HepG2 (cell line): Measurements from ENCODE around the gene APLNR. TPM values are rescaled to one million over a fixed set of nuclear protein-coding genes. Genes with fewer than 3 reads are reported as not detected.

Experiments
- ATAC-seq: fragments of 200-7000 bp; cut with Tn5 transposase; 3 replicates; pipeline ENCODE4 v1.9.1; 2020; ENCODE audit warnings: mild to moderate bottlenecking, moderate library complexity
- BruUV-seq: library from RNA; stranded (reverse); fragments of 400-500 nt; replicated peaks from 2 replicates; lab custom pipeline; 2021; lab: Mats Ljungman, UMichigan
- CTCF ChIA-PET: fragments of 300-600 bp; formaldehyde crosslinking; extraction: SDS; loops from one replicate; lab custom pipeline; 2021; ENCODE audit warnings: low total read pairs, inconsistent platforms, low intra/inter-chr PET ratio; lab: Yijun Ruan, JAX
- POLR2A ChIA-PET: fragments of 350-600 bp; sonication (Branson Sonifier 250); formaldehyde crosslinking; loops from one replicate; lab custom pipeline; 2020; ENCODE audit warnings: antibody characterized with exemption, inconsistent platforms; lab: Yijun Ruan, JAX
- DNase-seq: peaks from one replicate; pipeline ENCODE4 v3.0.0-alpha.2; 2015; ENCODE audit warnings: low spot score
- FAIRE-seq: peaks from 3 replicates; lab custom pipeline; 2011; peaks lifted over from hg19 to GRCh38; lab: Jason Lieb, UNC
- H2AFZ ChIP-seq: one replicate; pipeline ENCODE4 v1.6.1; 2011; ENCODE audit warnings: low read length, inconsistent platforms
- H3K27ac ChIP-seq: fragments of 300-600 bp; 3 replicates; pipeline ENCODE4 v1.8.0; 2011; ENCODE audit warnings: mixed run types, mild to moderate bottlenecking, mixed read lengths, low read length, inconsistent platforms; ENCODE audit not compliant: insufficient read depth; ENCODE audit errors: extremely low read length
- H3K27me3 ChIP-seq, 2 experiments: fragments of 200-600 bp in 1 of 2; 2 replicates in 1 of 2; 3 replicates in 1 of 2; pipeline versions ENCODE4 v1.6.0 to v1.8.0; 2011; ENCODE audit warnings: low read length in 2 of 2, mild to moderate bottlenecking in 2 of 2, moderate library complexity in 2 of 2, inconsistent platforms in 1 of 2; ENCODE audit not compliant: insufficient read depth in 2 of 2, control insufficient read depth in 1 of 2
- H3K36me3 ChIP-seq, 2 experiments: fragments of 200-600 bp in 1 of 2; replicated peaks in 1 of 2; 2 replicates in 1 of 2; 3 replicates in 1 of 2; pipeline versions ENCODE4 v1.5.1 to v1.8.0; 2011; ENCODE audit warnings: low read length in 2 of 2, inconsistent platforms in 1 of 2; ENCODE audit not compliant: insufficient read depth in 2 of 2, control insufficient read depth in 1 of 2
- H3K4me1 ChIP-seq: 2 replicates; pipeline ENCODE4 v1.5.1; 2012; ENCODE audit warnings: low read length, inconsistent platforms; ENCODE audit not compliant: insufficient read depth
- H3K4me2 ChIP-seq: 2 replicates; pipeline ENCODE4 v1.6.0; 2011; ENCODE audit warnings: low read depth, low read length, inconsistent platforms
- H3K4me3 ChIP-seq, 3 experiments: fragments of 200-600 bp in 1 of 3; sonication (generic), shearing (Covaris generic) in 1 of 3; replicated peaks in 1 of 3; 2 replicates each; pipeline ENCODE4 v1.5.1; 2011 to 2016; ENCODE audit warnings: low read length in 3 of 3, inconsistent platforms in 2 of 3, low read depth in 2 of 3, mild to moderate bottlenecking in 2 of 3, control low read depth in 1 of 3, mixed read lengths in 1 of 3; ENCODE audit not compliant: insufficient read depth in 1 of 3
- H3K79me2 ChIP-seq: one replicate; pipeline ENCODE4 v1.6.1; 2011; ENCODE audit warnings: low read length, inconsistent platforms; ENCODE audit not compliant: insufficient read depth
- H3K9ac ChIP-seq: 2 replicates; pipeline ENCODE4 v1.6.0; 2011; ENCODE audit warnings: mild to moderate bottlenecking, low read depth, low read length, inconsistent platforms; ENCODE audit not compliant: insufficient read depth
- H3K9me3 ChIP-seq: 2 replicates; pipeline ENCODE4 v1.5.1; 2012; ENCODE audit warnings: mild to moderate bottlenecking, low read length
- H4K20me1 ChIP-seq: 2 replicates; pipeline ENCODE4 v1.6.0; 2011; ENCODE audit warnings: inconsistent platforms, mild to moderate bottlenecking, low read length, moderate library complexity; ENCODE audit not compliant: insufficient read depth
- ARID2 ChIP-seq: sonication (generic); formaldehyde crosslinking; IDR thresholded peaks from 2 replicates; pipeline ENCODE4 v1.8.1; 2022; ENCODE audit warnings: mild to moderate bottlenecking, missing genetic modification reagents, borderline replicate concordance
- ETS1 ChIP-seq: sonication (generic); formaldehyde crosslinking; IDR thresholded peaks from 2 replicates; pipeline ENCODE4 v1.4.0; 2020; ENCODE audit warnings: missing genetic modification reagents
- SUZ12 ChIP-seq: fragments of 150-350 bp; IDR thresholded peaks from 2 replicates; pipeline ENCODE4 v1.6.1; 2014; ENCODE audit warnings: low read depth, low read length
- TRIM22 ChIP-seq: fragments of 450-650 bp; IDR thresholded peaks from 2 replicates; pipeline ENCODE4 v1.6.1; 2017
- ZBTB4 ChIP-seq: sonication (generic); formaldehyde crosslinking; IDR thresholded peaks from 2 replicates; pipeline ENCODE4 v1.4.0; 2020; ENCODE audit warnings: missing genetic modification reagents, mild to moderate bottlenecking, borderline replicate concordance
- ZEB1 ChIP-seq: IDR thresholded peaks from 2 replicates; pipeline ENCODE4 v1.6.1; 2012; ENCODE audit warnings: mild to moderate bottlenecking, low read depth, inconsistent platforms; ENCODE audit not compliant: insufficient replicate concordance
- ZNF124 ChIP-seq: sonication (generic); formaldehyde crosslinking; IDR thresholded peaks from 2 replicates; pipeline ENCODE4 v1.4.0; 2020; ENCODE audit warnings: missing genetic modification reagents
- ZNF264 ChIP-seq: sonication (generic); formaldehyde crosslinking; IDR thresholded peaks from 2 replicates; pipeline ENCODE4 v1.4.0; 2020; ENCODE audit warnings: missing genetic modification reagents
- ZNF614 ChIP-seq: IDR thresholded peaks from 2 replicates; pipeline ENCODE4 v1.6.1; 2018; ENCODE audit warnings: missing biosample characterization, missing genetic modification reagents, inconsistent platforms, borderline replicate concordance
- ZNF7 ChIP-seq: IDR thresholded peaks from 2 replicates; pipeline ENCODE4 v1.6.1; 2016; ENCODE audit warnings: missing biosample characterization, missing genetic modification reagents
- WGBS: methylation state at CpG from one replicate; pipeline ENCODE4 v1.1.6; 2017; ENCODE audit warnings: low lambda C conversion rate; 5-methylcytosine and 5-hydroxymethylcytosine counted together
- in situ Hi-C: cut with HindIII; loops from 2 replicates; pipeline ENCODE4 v1.10.0; 2017; ENCODE audit warnings: low pct_unique_long_range_greater_than_20kb; ENCODE audit not compliant: extremely low pct_ligation_motif_present
- intact Hi-C: fragments of 100-400 bp; cut with micrococcal nuclease; formaldehyde crosslinking; loops from one replicate; pipeline ENCODE4 v1.10.0; 2022; ENCODE audit not compliant: unreplicated experiment
- polyA plus RNA-seq, 8 experiments: library from polyadenylated mRNA; depleted of rRNA in 3 of 8; stranded (reverse) in 7 of 8; unstranded in 1 of 8; fragments of >200 nt; fragmentation: Illumina TruSeq in 4 of 8; extraction: Trizol in 4 of 8; gene quantifications; 2 replicates each; pipeline versions ENCODE4 v1.2.1 to v1.2.3, GENCODE V29; 2011 to 2016; ENCODE audit warnings: low read depth in 4 of 8, missing spikeins in 1 of 8, mixed read lengths in 1 of 8; ENCODE audit not compliant: insufficient read depth in 1 of 8
- total RNA-seq, 5 experiments: library from RNA; depleted of rRNA; stranded (reverse); fragments of >200 nt; fragmentation: Illumina TruSeq; extraction: Trizol; gene quantifications; 2 replicates each; pipeline ENCODE4 v1.2.3, GENCODE V29; 2016; ENCODE audit warnings: low read depth in 1 of 5
- TF ChIP-seq, protein P1 (sequence below), 2 experiments: sonication (generic) in 1 of 2; formaldehyde crosslinking in 1 of 2; IDR thresholded peaks; 2 replicates each; pipeline versions ENCODE4 v1.4.0 to v1.6.1; 2018 to 2020; ENCODE audit warnings: missing genetic modification reagents in 2 of 2, borderline replicate concordance in 1 of 2, low read depth in 1 of 2, mild to moderate bottlenecking in 1 of 2, missing biosample characterization in 1 of 2

APLNR gene
- total and polyA plus RNA-seq, 2 of the 13 experiments (the other 11 are each of a cell fraction or from before 2014, with no cell fraction given) = not detected

- TF ChIP-seq ARID2 (CRISPR knock-in tag) = no peak
- TF ChIP-seq SUZ12 = no peak
These were observed 22.6 kb downstream of the APLNR start (continued) for GRCh38 chr11:57214494-57214893.

DNA sequence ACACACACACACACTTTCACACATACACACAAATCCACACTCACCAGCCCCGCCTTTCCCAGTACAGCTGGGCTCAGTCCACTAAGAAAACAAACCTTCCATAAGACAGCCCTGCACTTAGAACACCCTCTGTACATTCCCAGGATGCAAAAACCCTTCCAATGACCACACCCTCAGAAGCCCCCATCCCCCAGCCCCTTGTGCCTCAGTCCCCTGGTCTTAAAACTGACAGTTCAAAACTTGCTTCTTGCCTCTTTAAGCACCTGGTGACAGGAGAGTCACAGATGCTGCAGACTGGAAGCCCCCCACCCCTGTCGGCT, 23.0 kb downstream of the APLNR start:
- H3K79me2 ChIP-seq = no peaks in the 10 kb centered on the region
- intact Hi-C loops = no loop called here
- POLR2A ChIA-PET = no interaction called here
- no peaks in the 10 kb centered on the region for H3K36me3 ChIP-seq
- TF ChIP-seq ZBTB4 (no peak), ZNF124 (CRISPR knock-in tag) (no peak), ZNF614 (no peak), ETS1 (CRISPR knock-in tag) (no peak), ZEB1 (no peak), ZNF264 (CRISPR knock-in tag) (no peak), ZNF7 (CRISPR knock-in tag) (no peak), TRIM22 (no peak)
- TF ChIP-seq, protein P1, sequence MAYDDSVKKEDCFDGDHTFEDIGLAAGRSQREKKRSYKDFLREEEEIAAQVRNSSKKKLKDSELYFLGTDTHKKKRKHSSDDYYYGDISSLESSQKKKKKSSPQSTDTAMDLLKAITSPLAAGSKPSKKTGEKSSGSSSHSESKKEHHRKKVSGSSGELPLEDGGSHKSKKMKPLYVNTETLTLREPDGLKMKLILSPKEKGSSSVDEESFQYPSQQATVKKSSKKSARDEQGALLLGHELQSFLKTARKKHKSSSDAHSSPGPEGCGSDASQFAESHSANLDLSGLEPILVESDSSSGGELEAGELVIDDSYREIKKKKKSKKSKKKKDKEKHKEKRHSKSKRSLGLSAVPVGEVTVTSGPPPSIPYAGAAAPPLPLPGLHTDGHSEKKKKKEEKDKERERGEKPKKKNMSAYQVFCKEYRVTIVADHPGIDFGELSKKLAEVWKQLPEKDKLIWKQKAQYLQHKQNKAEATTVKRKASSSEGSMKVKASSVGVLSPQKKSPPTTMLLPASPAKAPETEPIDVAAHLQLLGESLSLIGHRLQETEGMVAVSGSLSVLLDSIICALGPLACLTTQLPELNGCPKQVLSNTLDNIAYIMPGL (CRISPR knock-in tag; IDR thresholded peaks at IDR 0.05; ENCODE audit: borderline replicate concordance in 1 of 2, low read depth in 1 of 2) = no peak
- no TSS peak for BruUV-seq
- 0% methylated on average over 2 of the region's 2 CpGs for WGBS
- no peak overlapping the region for H3K4me3 ChIP-seq
- DNase-seq (no peak), ATAC-seq (no peak), FAIRE-seq (no peak)
- no peaks in the 10 kb centered on the region for H3K4me1 ChIP-seq
- H3K9me3 ChIP-seq = no peaks in the 10 kb centered on the region
- H3K9ac ChIP-seq = no peak overlapping the region
- H2AFZ ChIP-seq = no peak overlapping the region
- H3K27ac ChIP-seq = no peak overlapping the region
- CTCF ChIA-PET = no interaction called here
- H3K4me2 ChIP-seq = no peak overlapping the region
- H4K20me1 ChIP-seq = no peaks in the 10 kb centered on the region
- in situ Hi-C loops = no loop called here
- H3K27me3 ChIP-seq = no peaks in the 10 kb centered on the region; a peak in 2 of 5 replicates
